ENCODE measurements around the gene NPC1.

- no peak for TF ChIP-seq ATF3 (IDR thresholded peaks at IDR 0.05; ENCODE audit: insufficient read depth, low read depth, low read length)
- TF ChIP-seq POLR2AphosphoS5 (IDR thresholded peaks at IDR 0.05; ENCODE audit: low read depth, low read length), result no peak
Measured at GRCh38 chr18:23503963-23504344, 82.4 kb downstream of the NPC1 start.

All from H1 (cell line).